Pancreas (tissue), 10 donors: ENCODE measurements around the gene CDH19. TPM values are rescaled to one million over a fixed set of nuclear protein-coding genes. Genes with fewer than 3 reads are reported as not detected.
"Not testable (repeated sequence)": the region's sequence is repeated elsewhere in the genome, so short reads cannot be mapped to it uniquely, and the experiment has no call there.

Source experiments
- ATAC-seq, 4 donors: fragments of 200-7000 bp; cut with Tn5 transposase; one replicate each; pipeline versions ENCODE4 v1.8.0 to v1.9.1; 2020; ENCODE audit warnings: mild to moderate bottlenecking in 4 of 4, moderate library complexity in 4 of 4
- DNase-seq, 6 donors: peaks; one replicate each; pipeline ENCODE4 v3.0.0-alpha.2; 2020
- FAIRE-seq: peaks from 2 replicates; lab custom pipeline; 2012; peaks lifted over from hg19 to GRCh38; lab: Jason Lieb, UNC
- H3K27ac ChIP-seq, 4 donors: fragments of 200-600 bp; sonication (generic); 1 replicate in 3 of 4; 2 replicates in 1 of 4; pipeline versions ENCODE4 v1.5.0 to v1.8.0; 2020
- H3K27me3 ChIP-seq, 4 donors: fragments of 200-600 bp; one replicate each; pipeline ENCODE4 v1.8.0; 2021
- H3K36me3 ChIP-seq, 3 donors: fragments of 200-600 bp; sonication (generic) in 1 of 3; one replicate each; pipeline versions ENCODE4 v1.5.0 to v1.8.0; 2020 to 2021
- H3K4me1 ChIP-seq, 3 donors: fragments of 200-600 bp; one replicate each; pipeline ENCODE4 v1.8.0; 2021
- H3K4me3 ChIP-seq, 4 donors: fragments of 200-600 bp; sonication (generic) in 2 of 4; one replicate each; pipeline versions ENCODE4 v1.5.0 to v1.8.0; 2020 to 2021
- H3K9me3 ChIP-seq, 4 donors: fragments of 200-600 bp; one replicate each; pipeline ENCODE4 v1.8.0; 2021
- WGBS, 2 donors: extraction: QIAGEN DNeasy Blood & Tissue Kit; methylation state at CpG; one replicate each; pipeline ENCODE4 v1.1.7; 2013; 5-methylcytosine and 5-hydroxymethylcytosine counted together
- intact Hi-C, 3 donors: fragments of 100-400 bp; cut with DNase I; formaldehyde crosslinking; loops; one replicate each; pipeline versions ENCODE4 v1.11.1 to v1.14.2; 2022
- polyA plus RNA-seq, 2 donors: library from polyadenylated mRNA; stranded (reverse); fragments of 200-250 nt; gene quantifications; one replicate each; pipeline ENCODE4 v1.2.3, GENCODE V29; 2013
- total RNA-seq, 6 donors: library from RNA; stranded (reverse); fragmentation: NEBNext Ultra II Directional in 4 of 6; extraction: Animal tissue kit (Norgen Biotek cat#: 25700) in 4 of 6; gene quantifications; one replicate each; pipeline versions ENCODE4 v1.2.1 to v1.2.4, GENCODE V29; 2021 to 2023
- TF ChIP-seq, protein P1 (sequence below), 4 donors: fragments of 200-600 bp; sonication (generic) in 3 of 4; IDR thresholded peaks; one replicate each; pipeline versions ENCODE4 v1.5.0 to v1.8.0; 2021; ENCODE audit warnings: antibody characterized with exemption in 4 of 4
- donor health status: healthy with polysubstance abuse.
- donor health status: DM: no; HTN: no; CAD: no; lungs with moderate emphysema.
- donor health status: DM: no; HTN: no; CAD: no.
- donor health status: control.
- donor health status: control.
- donor health status: Bipolar disorder and iron deficiency.
- donor health status: DM: yes; HTN: yes; CAD: no.
- donor health status: DM: no; HTN: no; CAD: no.
- donor health status: DM: no; HTN: no; CAD: no.
- donor health status: DM: yes; HTN: yes; CAD: no.

The CDH19 gene
- total and polyA plus RNA-seq, 8 donors, result 0.20 to 1.4 (median 0.46) TPM

DNA sequence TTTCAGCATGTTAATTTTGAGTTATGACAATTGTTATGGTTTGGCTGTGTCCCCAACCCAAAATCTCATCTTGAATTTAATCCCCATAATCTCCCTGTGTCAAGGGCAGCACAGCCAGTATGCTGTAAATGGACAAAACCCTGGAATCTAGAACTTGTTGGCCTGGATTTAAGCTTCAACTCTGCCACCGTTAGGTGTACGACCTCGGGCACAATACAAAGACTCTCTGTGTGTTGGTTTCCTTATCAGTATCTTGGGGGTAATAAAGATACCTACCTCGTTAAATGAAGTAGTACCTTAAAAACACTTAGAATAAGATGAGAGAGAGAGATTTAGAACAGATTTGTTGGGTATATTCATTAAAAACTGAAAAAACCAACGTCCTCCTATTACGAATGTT is 106.5 kb downstream of the CDH19 start:
- intact Hi-C loops, result loop anchor here in 1 of 3 donors (10.0 kb wide), 1 partner anchor 773 kb away; no protein-coding TSS in a partner anchor
- FAIRE-seq (no peak), DNase-seq (no peak), ATAC-seq (no peak)
- H3K36me3 ChIP-seq, result no peaks in the 10 kb centered on the region
- H3K4me1 ChIP-seq, result no peaks in the 10 kb centered on the region
- no peak overlapping the region for H3K4me3 ChIP-seq
- H3K9me3 ChIP-seq, result no peaks in the 10 kb centered on the region
- TF ChIP-seq, protein P1, sequence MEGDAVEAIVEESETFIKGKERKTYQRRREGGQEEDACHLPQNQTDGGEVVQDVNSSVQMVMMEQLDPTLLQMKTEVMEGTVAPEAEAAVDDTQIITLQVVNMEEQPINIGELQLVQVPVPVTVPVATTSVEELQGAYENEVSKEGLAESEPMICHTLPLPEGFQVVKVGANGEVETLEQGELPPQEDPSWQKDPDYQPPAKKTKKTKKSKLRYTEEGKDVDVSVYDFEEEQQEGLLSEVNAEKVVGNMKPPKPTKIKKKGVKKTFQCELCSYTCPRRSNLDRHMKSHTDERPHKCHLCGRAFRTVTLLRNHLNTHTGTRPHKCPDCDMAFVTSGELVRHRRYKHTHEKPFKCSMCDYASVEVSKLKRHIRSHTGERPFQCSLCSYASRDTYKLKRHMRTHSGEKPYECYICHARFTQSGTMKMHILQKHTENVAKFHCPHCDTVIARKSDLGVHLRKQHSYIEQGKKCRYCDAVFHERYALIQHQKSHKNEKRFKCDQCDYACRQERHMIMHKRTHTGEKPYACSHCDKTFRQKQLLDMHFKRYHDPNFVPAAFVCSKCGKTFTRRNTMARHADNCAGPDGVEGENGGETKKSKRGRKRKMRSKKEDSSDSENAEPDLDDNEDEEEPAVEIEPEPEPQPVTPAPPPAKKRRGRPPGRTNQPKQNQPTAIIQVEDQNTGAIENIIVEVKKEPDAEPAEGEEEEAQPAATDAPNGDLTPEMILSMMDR (IDR thresholded peaks at IDR 0.05), result no peak
- no peaks in the 10 kb centered on the region for H3K27me3 ChIP-seq
- no peak overlapping the region for H3K27ac ChIP-seq
- 29 to 30% methylated on average over 6 of the region's 6 CpGs for WGBS, 2 donors

GRCh38 chr18:66495844-66496243 is 108.0 kb downstream of the CDH19 start:
- FAIRE-seq, result no peak

DNA sequence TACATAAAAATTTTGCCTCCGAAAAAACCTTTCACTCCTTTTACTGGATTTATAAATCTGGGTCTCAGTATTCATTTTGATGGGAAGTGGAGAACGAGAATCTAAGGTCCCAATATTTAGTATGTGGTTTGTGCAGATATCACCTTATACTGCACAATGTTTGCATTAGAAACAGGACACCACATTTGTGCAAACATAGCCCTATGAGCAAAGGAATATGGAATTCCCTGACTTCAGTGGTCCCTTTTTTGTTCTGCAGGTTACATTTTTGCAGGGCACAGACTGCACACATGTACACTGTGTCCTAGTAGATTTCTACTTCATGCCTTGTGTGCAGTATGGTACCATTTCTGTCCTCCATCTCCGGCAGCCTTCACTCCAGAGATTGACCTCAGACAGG is 130.0 kb downstream of the CDH19 start:
- no peak for FAIRE-seq
- no peak overlapping the region for H3K4me3 ChIP-seq
- 53 to 58% methylated on average over 3 of the region's 3 CpGs for WGBS, 2 donors
- no peak for ATAC-seq
- no peaks in the 10 kb centered on the region for H3K36me3 ChIP-seq
- TF ChIP-seq, protein P1 (IDR thresholded peaks at IDR 0.05), result no peak
- intact Hi-C loops, result no loop called here
- no peaks in the 10 kb centered on the region for H3K4me1 ChIP-seq
- H3K27me3 ChIP-seq, result no peaks in the 10 kb centered on the region
- DNase-seq, result no peak
- H3K27ac ChIP-seq, result no peak overlapping the region
- no peaks in the 10 kb centered on the region for H3K9me3 ChIP-seq

More at GRCh38 chr18:66495844-66496243, 108.0 kb downstream of the CDH19 start:
- no peaks in the 10 kb centered on the region for H3K27me3 ChIP-seq
- ATAC-seq (peak in 3 of 4 donors; percentile 77 to 88 (median 84)), DNase-seq (peak in 4 of 6 donors; percentile 19 to 57 (median 42))
- no peak overlapping the region for H3K4me3 ChIP-seq
- 17 to 20% methylated on average over 3 of the region's 3 CpGs for WGBS, 2 donors
- no peak overlapping the region for H3K27ac ChIP-seq
- intact Hi-C loops, result loop anchor here in 1 of 3 donors (10.0 kb wide), 1 partner anchor 771 kb away; no protein-coding TSS in a partner anchor
- TF ChIP-seq, protein P1 (IDR thresholded peaks at IDR 0.05), result peak in 1 of 4 donors; percentile 14
- no peaks in the 10 kb centered on the region for H3K4me1 ChIP-seq
- no peaks in the 10 kb centered on the region for H3K9me3 ChIP-seq
- no peaks in the 10 kb centered on the region for H3K36me3 ChIP-seq

DNA sequence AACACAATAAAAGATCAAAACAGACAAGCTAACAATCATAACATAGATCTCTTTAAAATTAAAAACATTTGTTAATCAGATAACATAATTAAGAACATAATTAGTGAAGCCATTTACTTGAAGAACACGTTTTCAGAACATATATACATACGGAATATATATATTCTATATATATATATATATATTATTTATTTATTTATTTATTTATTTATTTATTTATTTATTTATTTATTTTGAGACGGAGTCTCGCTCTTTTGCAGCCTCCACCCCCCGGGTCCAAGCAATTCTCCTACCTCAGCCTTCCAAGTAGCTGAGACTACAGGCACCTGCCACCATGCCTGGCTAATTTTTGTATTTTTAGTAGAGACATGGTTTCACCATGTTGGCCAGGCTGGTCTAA is 137.7 kb downstream of the CDH19 start:
- H3K4me3 ChIP-seq, H3K9me3 ChIP-seq, ATAC-seq, H3K27me3 ChIP-seq, H3K4me1 ChIP-seq, FAIRE-seq, H3K36me3 ChIP-seq, intact Hi-C loops, H3K27ac ChIP-seq, DNase-seq: not testable (repeated sequence)
- WGBS, 2 donors, result 71 to 78% methylated on average over 5 of the region's 5 CpGs

- ATAC-seq (no peak), FAIRE-seq (no peak), DNase-seq (no peak)
- Histone ChIP-seq H3K9me3 (no peaks in the 10 kb centered on the region), H3K27ac (no peak overlapping the region), H3K4me3 (no peak overlapping the region), H3K4me1 (no peaks in the 10 kb centered on the region), H3K27me3 (no peaks in the 10 kb centered on the region), H3K36me3 (no peaks in the 10 kb centered on the region)
- WGBS, 2 donors, result 45 to 49% methylated on average over 3 of the region's 3 CpGs
- TF ChIP-seq, protein P1 (IDR thresholded peaks at IDR 0.05), result no peak
- intact Hi-C loops, result no loop called here
These were observed 142.5 kb downstream of the CDH19 start for GRCh38 chr18:66461344-66461743.
